Heart left ventricle (tissue), 16 donors: Measurements from ENCODE around the gene FCRL2. TPM values are rescaled to one million over a fixed set of nuclear protein-coding genes. Genes with fewer than 3 reads are reported as not detected.

Experiments used
- ATAC-seq, 4 donors: fragments of 200-7000 bp; cut with Tn5 transposase; one replicate each; pipeline ENCODE4 v1.9.1; 2020 to 2022; ENCODE audit warnings: moderate library complexity in 4 of 4, mild to moderate bottlenecking in 3 of 4, moderate number of reproducible peaks in 1 of 4
- DNase-seq, 5 donors: peaks; one replicate each; pipeline ENCODE4 v3.0.0-alpha.2; 2020
- H3K27ac ChIP-seq, 12 donors: fragments of 200-600 bp; sonication (generic) in 4 of 12; one replicate each; pipeline versions ENCODE4 v1.5.0 to v1.8.0; 2016 to 2022; ENCODE audit warnings: mild to moderate bottlenecking in 2 of 12
- H3K27me3 ChIP-seq, 9 donors: fragments of 200-600 bp; sonication (generic) in 2 of 9; one replicate each; pipeline versions ENCODE4 v1.5.1 to v1.8.0; 2016 to 2022; ENCODE audit warnings: mild to moderate bottlenecking in 3 of 9
- H3K36me3 ChIP-seq, 9 donors: fragments of 200-600 bp; sonication (generic) in 2 of 9; one replicate each; pipeline versions ENCODE4 v1.5.0 to v1.8.0; 2018 to 2022; ENCODE audit warnings: mild to moderate bottlenecking in 2 of 9
- H3K4me1 ChIP-seq, 12 donors: fragments of 200-600 bp; sonication (generic) in 4 of 12; one replicate each; pipeline versions ENCODE4 v1.5.0 to v1.8.0; 2016 to 2022; ENCODE audit warnings: mild to moderate bottlenecking in 3 of 12
- H3K4me3 ChIP-seq, 12 donors: fragments of 200-600 bp; sonication (generic) in 4 of 12; one replicate each; pipeline versions ENCODE4 v1.5.0 to v1.8.0; 2017 to 2022; ENCODE audit warnings: mild to moderate bottlenecking in 9 of 12, moderate library complexity in 4 of 12
- H3K9me3 ChIP-seq, 12 donors: fragments of 200-600 bp; sonication (generic) in 4 of 12; one replicate each; pipeline versions ENCODE4 v1.5.0 to v1.8.0; 2016 to 2022; ENCODE audit warnings: mild to moderate bottlenecking in 1 of 12
- CTCF ChIP-seq, 12 donors: fragments of 200-600 bp; sonication (generic) in 4 of 12; IDR thresholded peaks; one replicate each; pipeline versions ENCODE4 v1.5.0 to v1.8.0; 2018 to 2022; ENCODE audit warnings: antibody characterized with exemption in 12 of 12, mild to moderate bottlenecking in 5 of 12
- POLR2A ChIP-seq, 2 donors: fragments of 450-650 bp; IDR thresholded peaks; one replicate each; pipeline ENCODE4 v1.6.1; 2017; ENCODE audit warnings: antibody characterized with exemption in 2 of 2, mild to moderate bottlenecking in 2 of 2, moderate library complexity in 2 of 2
- WGBS, 4 donors: extraction: QIAGEN DNeasy Blood & Tissue Kit in 2 of 4; methylation state at CpG; one replicate each; pipeline versions ENCODE4 v1.1.5 to v1.1.7; 2013 to 2018; 5-methylcytosine and 5-hydroxymethylcytosine counted together
- intact Hi-C, 10 donors: fragments of 100-400 bp; cut with DNase I; formaldehyde crosslinking; loops; one replicate each; pipeline versions ENCODE4 v1.11.1 to v1.14.2; 2022
- polyA plus RNA-seq, 2 donors: library from polyadenylated mRNA; stranded (reverse); fragments of 200-250 nt; gene quantifications; one replicate each; pipeline ENCODE4 v1.2.3, GENCODE V29; 2013
- total RNA-seq, 9 donors: library from RNA; depleted of rRNA in 2 of 9; stranded (reverse); fragments of >200 nt in 2 of 9; fragmentation: NEBNext Ultra II Directional in 3 of 9; extraction: Animal tissue kit (Norgen Biotek cat#: 25700) in 3 of 9; gene quantifications; one replicate each; pipeline versions ENCODE4 v1.1.0 to v1.2.4, GENCODE V29; 2016 to 2023
- donor health status: ischemic (EF 13 %, LVEDD 7.1; RV severe dilation, severe dysfunction).
- donor health status: healthy with polysubstance abuse.
- donor health status: DM: no; HTN: yes; CAD: no.
- donor health status: DM: no; HTN: no; CAD: no.
- donor health status: ischemic (EF 25% LVEDD 6.9; RV normal size, moderate dysfunction).
- donor health status: ischemic (EF 25% LVEDD 5.7; RV mildly dilated, moderate dysfunction).
- donor health status: healthy.
- donor health status: DM: yes; HTN: yes; CAD: no.
- donor health status: ischemic (EF 35%, LVEDD 5.7; RV mildly dilated, moderate dysfunction).
- donor health status: nonischemic (EF 11% LVEDD 7.7; RV severe dilation, severe dysfunction).
- donor health status: DM: yes; HTN: yes; CAD: no.
- donor health status: PGD.
- donor health status: ischemic (EF 29% LVEDD 5.4; RV normal size, mild dysfunction).
- donor health status: nonischemic (EF 23%, LVEDD 6.1; RV moderate dilation, normal function).

The FCRL2 gene
- total and polyA plus RNA-seq, 11 donors: 0.07 TPM; not detected in 10

GRCh38 chr1:157734321-157734720 lies 42.6 kb downstream of the FCRL2 start:
- Histone ChIP-seq H3K27me3 (no peaks in the 10 kb centered on the region), H3K36me3 (no peaks in the 10 kb centered on the region), H3K4me1 (peaks cover 0 to 5% (median 0%) of the 10 kb centered on the region in 12 donors), H3K9me3 (peaks cover 0 to 13% (median 0%) of the 10 kb centered on the region in 12 donors), H3K27ac (peak overlapping the region in 1 of 12 donors; percentile 23), H3K4me3 (no peak overlapping the region)
- DNase-seq: peak in 1 of 5 donors; percentile 9
- 75 to 87% (median 77%) methylated on average over 1 of the region's 1 CpG for WGBS, 4 donors
- no peak for TF ChIP-seq POLR2A (IDR thresholded peaks at IDR 0.05)
- TF ChIP-seq CTCF (IDR thresholded peaks at IDR 0.05): no peak
- peak in 3 of 4 donors; percentile 58 to 81 (median 63) for ATAC-seq
- intact Hi-C loops: no loop called here

GRCh38 chr1:157732755-157733154 lies 44.2 kb downstream of the FCRL2 start:
- no peak for TF ChIP-seq CTCF (IDR thresholded peaks at IDR 0.05)
- no peaks in the 10 kb centered on the region for H3K36me3 ChIP-seq
- no peak overlapping the region for H3K27ac ChIP-seq
- H3K4me3 ChIP-seq: no peak overlapping the region
- WGBS, 4 donors: 67 to 79% (median 70%) methylated on average over 3 of the region's 3 CpGs
- ATAC-seq (no peak), DNase-seq (no peak)
- peaks cover 0 to 5% (median 0%) of the 10 kb centered on the region in 12 donors for H3K4me1 ChIP-seq
- H3K27me3 ChIP-seq: no peaks in the 10 kb centered on the region
- peaks cover 0 to 13% (median 0%) of the 10 kb centered on the region in 12 donors for H3K9me3 ChIP-seq
- intact Hi-C loops: no loop called here

- TF ChIP-seq CTCF (IDR thresholded peaks at IDR 0.05) (no peak), POLR2A (IDR thresholded peaks at IDR 0.05) (no peak)
- H3K9me3 ChIP-seq: peaks cover 0 to 10% (median 0%) of the 10 kb centered on the region in 12 donors
- H3K27me3 ChIP-seq: no peaks in the 10 kb centered on the region
- peak overlapping the region in 1 of 12 donors; percentile 20 for H3K27ac ChIP-seq
- ATAC-seq (no peak), DNase-seq (no peak)
- 55 to 64% (median 61%) methylated on average over 2 of the region's 2 CpGs for WGBS, 4 donors
- peaks cover 0 to 15% (median 0%) of the 10 kb centered on the region in 12 donors for H3K4me1 ChIP-seq
- intact Hi-C loops: no loop called here
- H3K36me3 ChIP-seq: no peaks in the 10 kb centered on the region
- no peak overlapping the region for H3K4me3 ChIP-seq
Observed at GRCh38 chr1:157725221-157725577, 51.7 kb downstream of the FCRL2 start.

- WGBS, 4 donors: 74 to 77% (median 76%) methylated on average over 2 of the region's 2 CpGs
- Histone ChIP-seq H3K4me3 (no peak overlapping the region), H3K27ac (peak overlapping the region in 1 of 12 donors; percentile 20), H3K9me3 (peaks cover 0 to 10% (median 0%) of the 10 kb centered on the region in 12 donors), H3K4me1 (peaks cover 0 to 15% (median 0%) of the 10 kb centered on the region in 12 donors), H3K36me3 (no peaks in the 10 kb centered on the region), H3K27me3 (no peaks in the 10 kb centered on the region)
- intact Hi-C loops: no loop called here
- DNase-seq (no peak), ATAC-seq (no peak)
- no peak for TF ChIP-seq POLR2A (IDR thresholded peaks at IDR 0.05)
Observed at GRCh38 chr1:157724537-157725220, 52.3 kb downstream of the FCRL2 start.
